ENCODE data around the gene MANBA.

- no peak for TF ChIP-seq TAF1 (IDR thresholded peaks at IDR 0.05; ENCODE audit: low read depth)
- no peak for TF ChIP-seq ZBTB7A (IDR thresholded peaks at IDR 0.05; ENCODE audit: low read depth)
- TF ChIP-seq YY1 (IDR thresholded peaks at IDR 0.05; ENCODE audit: low read depth), result no peak
- no peak for TF ChIP-seq MAX (IDR thresholded peaks at IDR 0.05)
- no peak for TF ChIP-seq CEBPB (IDR thresholded peaks at IDR 0.05)
- TF ChIP-seq REST (IDR thresholded peaks at IDR 0.05; ENCODE audit: low read depth), result no peak
Observed at GRCh38 chr4:102683881-102684609, 76.7 kb downstream of the MANBA start.
